HepG2 (cell line): Measurements from ENCODE around the gene SMAP1. TPM values are rescaled to one million over a fixed set of nuclear protein-coding genes. Genes with fewer than 3 reads are reported as not detected.

Source experiments
- ATAC-seq: fragments of 200-7000 bp; cut with Tn5 transposase; 3 replicates; pipeline ENCODE4 v1.9.1; 2020; ENCODE audit warnings: mild to moderate bottlenecking, moderate library complexity
- BruUV-seq: library from RNA; stranded (reverse); fragments of 400-500 nt; replicated peaks from 2 replicates; lab custom pipeline; 2021; lab: Mats Ljungman, UMichigan
- CTCF ChIA-PET: fragments of 300-600 bp; formaldehyde crosslinking; extraction: SDS; loops from one replicate; lab custom pipeline; 2021; ENCODE audit warnings: low total read pairs, inconsistent platforms, low intra/inter-chr PET ratio; lab: Yijun Ruan, JAX
- POLR2A ChIA-PET: fragments of 350-600 bp; sonication (Branson Sonifier 250); formaldehyde crosslinking; loops from one replicate; lab custom pipeline; 2020; ENCODE audit warnings: antibody characterized with exemption, inconsistent platforms; lab: Yijun Ruan, JAX
- DNase-seq: peaks from one replicate; pipeline ENCODE4 v3.0.0-alpha.2; 2015; ENCODE audit warnings: low spot score
- FAIRE-seq: peaks from 3 replicates; lab custom pipeline; 2011; peaks lifted over from hg19 to GRCh38; lab: Jason Lieb, UNC
- H2AFZ ChIP-seq: one replicate; pipeline ENCODE4 v1.6.1; 2011; ENCODE audit warnings: low read length, inconsistent platforms
- H3K27ac ChIP-seq: fragments of 300-600 bp; 3 replicates; pipeline ENCODE4 v1.8.0; 2011; ENCODE audit warnings: mixed run types, mild to moderate bottlenecking, mixed read lengths, low read length, inconsistent platforms; ENCODE audit not compliant: insufficient read depth; ENCODE audit errors: extremely low read length
- H3K27me3 ChIP-seq, 2 experiments: fragments of 200-600 bp in 1 of 2; 2 replicates in 1 of 2; 3 replicates in 1 of 2; pipeline versions ENCODE4 v1.6.0 to v1.8.0; 2011; ENCODE audit warnings: low read length in 2 of 2, mild to moderate bottlenecking in 2 of 2, moderate library complexity in 2 of 2, inconsistent platforms in 1 of 2; ENCODE audit not compliant: insufficient read depth in 2 of 2, control insufficient read depth in 1 of 2
- H3K36me3 ChIP-seq, 2 experiments: fragments of 200-600 bp in 1 of 2; replicated peaks in 1 of 2; 2 replicates in 1 of 2; 3 replicates in 1 of 2; pipeline versions ENCODE4 v1.5.1 to v1.8.0; 2011; ENCODE audit warnings: low read length in 2 of 2, inconsistent platforms in 1 of 2; ENCODE audit not compliant: insufficient read depth in 2 of 2, control insufficient read depth in 1 of 2
- H3K4me1 ChIP-seq: 2 replicates; pipeline ENCODE4 v1.5.1; 2012; ENCODE audit warnings: low read length, inconsistent platforms; ENCODE audit not compliant: insufficient read depth
- H3K4me2 ChIP-seq: 2 replicates; pipeline ENCODE4 v1.6.0; 2011; ENCODE audit warnings: low read depth, low read length, inconsistent platforms
- H3K4me3 ChIP-seq, 3 experiments: fragments of 200-600 bp in 1 of 3; sonication (generic), shearing (Covaris generic) in 1 of 3; replicated peaks in 1 of 3; 2 replicates each; pipeline ENCODE4 v1.5.1; 2011 to 2016; ENCODE audit warnings: low read length in 3 of 3, inconsistent platforms in 2 of 3, low read depth in 2 of 3, mild to moderate bottlenecking in 2 of 3, control low read depth in 1 of 3, mixed read lengths in 1 of 3; ENCODE audit not compliant: insufficient read depth in 1 of 3
- H3K79me2 ChIP-seq: one replicate; pipeline ENCODE4 v1.6.1; 2011; ENCODE audit warnings: low read length, inconsistent platforms; ENCODE audit not compliant: insufficient read depth
- H3K9ac ChIP-seq: 2 replicates; pipeline ENCODE4 v1.6.0; 2011; ENCODE audit warnings: mild to moderate bottlenecking, low read depth, low read length, inconsistent platforms; ENCODE audit not compliant: insufficient read depth
- H3K9me3 ChIP-seq: 2 replicates; pipeline ENCODE4 v1.5.1; 2012; ENCODE audit warnings: mild to moderate bottlenecking, low read length
- H4K20me1 ChIP-seq: 2 replicates; pipeline ENCODE4 v1.6.0; 2011; ENCODE audit warnings: inconsistent platforms, mild to moderate bottlenecking, low read length, moderate library complexity; ENCODE audit not compliant: insufficient read depth
- NCOA1 ChIP-seq: sonication (generic); formaldehyde crosslinking; IDR thresholded peaks from 2 replicates; pipeline ENCODE4 v1.9.0; 2021; ENCODE audit warnings: missing genetic modification reagents
- POGZ ChIP-seq: sonication (generic); formaldehyde crosslinking; IDR thresholded peaks from 2 replicates; pipeline ENCODE4 v1.4.0; 2020; ENCODE audit warnings: mild to moderate bottlenecking, missing genetic modification reagents
- SOX13 ChIP-seq, 3 experiments: fragments of 450-650 bp in 1 of 3; sonication (generic) in 1 of 3; formaldehyde crosslinking in 1 of 3; IDR thresholded peaks in 2 of 3; conservative IDR thresholded peaks in 1 of 3; 2 replicates each; pipeline versions ENCODE4 v1.5.0 to v1.6.1; 2016 to 2020; ENCODE audit warnings: antibody characterized with exemption in 1 of 3, mild to moderate bottlenecking in 1 of 3, missing compliant biosample characterization in 1 of 3, missing genetic modification reagents in 1 of 3, moderate library complexity in 1 of 3
- SOX5 ChIP-seq: IDR thresholded peaks from 2 replicates; pipeline ENCODE4 v1.6.1; 2016; ENCODE audit warnings: borderline replicate concordance
- TEAD3 ChIP-seq: optimal IDR thresholded peaks from 2 replicates; pipeline ENCODE3; 2016; ENCODE audit warnings: borderline replicate concordance
- ZNF160 ChIP-seq: sonication (generic); formaldehyde crosslinking; IDR thresholded peaks from 2 replicates; pipeline ENCODE4 v1.8.0; 2022; ENCODE audit warnings: mild to moderate bottlenecking, inconsistent platforms, missing genetic modification reagents
- ZNF343 ChIP-seq: sonication (generic); formaldehyde crosslinking; IDR thresholded peaks from 2 replicates; pipeline ENCODE4 v1.4.0; 2020; ENCODE audit warnings: mild to moderate bottlenecking, missing genetic modification reagents
- WGBS: methylation state at CpG from one replicate; pipeline ENCODE4 v1.1.6; 2017; ENCODE audit warnings: low lambda C conversion rate; 5-methylcytosine and 5-hydroxymethylcytosine counted together
- in situ Hi-C: cut with HindIII; loops from 2 replicates; pipeline ENCODE4 v1.10.0; 2017; ENCODE audit warnings: low pct_unique_long_range_greater_than_20kb; ENCODE audit not compliant: extremely low pct_ligation_motif_present
- intact Hi-C: fragments of 100-400 bp; cut with micrococcal nuclease; formaldehyde crosslinking; loops from one replicate; pipeline ENCODE4 v1.10.0; 2022; ENCODE audit not compliant: unreplicated experiment
- polyA plus RNA-seq, 8 experiments: library from polyadenylated mRNA; depleted of rRNA in 3 of 8; stranded (reverse) in 7 of 8; unstranded in 1 of 8; fragments of >200 nt; fragmentation: Illumina TruSeq in 4 of 8; extraction: Trizol in 4 of 8; gene quantifications; 2 replicates each; pipeline versions ENCODE4 v1.2.1 to v1.2.3, GENCODE V29; 2011 to 2016; ENCODE audit warnings: low read depth in 4 of 8, missing spikeins in 1 of 8, mixed read lengths in 1 of 8; ENCODE audit not compliant: insufficient read depth in 1 of 8
- total RNA-seq, 5 experiments: library from RNA; depleted of rRNA; stranded (reverse); fragments of >200 nt; fragmentation: Illumina TruSeq; extraction: Trizol; gene quantifications; 2 replicates each; pipeline ENCODE4 v1.2.3, GENCODE V29; 2016; ENCODE audit warnings: low read depth in 1 of 5
- TF ChIP-seq, protein P1 (sequence below): sonication (generic); formaldehyde crosslinking; IDR thresholded peaks from 2 replicates; pipeline ENCODE4 v1.9.0; 2021; ENCODE audit warnings: missing genetic modification reagents, mild to moderate bottlenecking, borderline replicate concordance
- TF ChIP-seq, protein P2 (sequence below), 2 experiments: sonication (generic) in 1 of 2; formaldehyde crosslinking in 1 of 2; IDR thresholded peaks; 2 replicates each; pipeline versions ENCODE4 v1.5.1 to v1.6.1; 2011 to 2020; ENCODE audit warnings: borderline replicate concordance in 1 of 2, low read depth in 1 of 2, low read length in 1 of 2, mild to moderate bottlenecking in 1 of 2, missing genetic modification reagents in 1 of 2, moderate library complexity in 1 of 2
- TF ChIP-seq, protein P3 (sequence below): IDR thresholded peaks from 2 replicates; pipeline ENCODE4 v1.6.1; 2016

The SMAP1 gene
- total and polyA plus RNA-seq, 2 of the 13 experiments (the other 11 are each of a cell fraction or from before 2014, with no cell fraction given) = 13.4 to 17.8 TPM

DNA sequence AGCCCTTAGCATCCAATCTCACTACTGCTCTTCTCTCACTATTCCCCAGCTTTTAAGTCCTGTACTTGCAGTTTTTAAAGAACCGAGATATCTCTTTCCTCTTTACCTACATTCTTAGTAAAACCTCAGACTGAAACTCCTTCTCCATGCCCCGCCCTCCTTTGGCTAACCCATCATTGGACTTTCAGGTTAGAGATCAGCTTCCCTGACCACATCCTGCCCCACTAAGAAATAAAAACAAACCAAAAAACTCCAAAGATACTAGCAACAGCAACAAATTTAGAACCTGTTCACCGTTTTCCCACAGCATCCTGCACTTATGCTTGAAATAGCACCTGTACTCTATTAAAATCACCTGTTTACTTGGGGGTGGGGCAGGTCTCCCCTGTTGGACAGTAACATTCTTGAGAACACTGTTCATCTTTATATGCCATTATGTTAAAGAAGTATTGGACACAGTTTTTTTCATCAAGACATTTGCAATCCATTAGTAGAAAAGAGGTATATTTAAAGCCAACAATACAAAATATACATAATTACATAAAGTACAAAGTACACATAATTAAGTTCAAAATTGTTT lies 16.3 kb upstream of the SMAP1 start:
- TF ChIP-seq ZNF160 (CRISPR knock-in tag) (no peak), NCOA1 (no peak), TEAD3 (CRISPR knock-in tag) (no peak)
- TF ChIP-seq, protein P1, sequence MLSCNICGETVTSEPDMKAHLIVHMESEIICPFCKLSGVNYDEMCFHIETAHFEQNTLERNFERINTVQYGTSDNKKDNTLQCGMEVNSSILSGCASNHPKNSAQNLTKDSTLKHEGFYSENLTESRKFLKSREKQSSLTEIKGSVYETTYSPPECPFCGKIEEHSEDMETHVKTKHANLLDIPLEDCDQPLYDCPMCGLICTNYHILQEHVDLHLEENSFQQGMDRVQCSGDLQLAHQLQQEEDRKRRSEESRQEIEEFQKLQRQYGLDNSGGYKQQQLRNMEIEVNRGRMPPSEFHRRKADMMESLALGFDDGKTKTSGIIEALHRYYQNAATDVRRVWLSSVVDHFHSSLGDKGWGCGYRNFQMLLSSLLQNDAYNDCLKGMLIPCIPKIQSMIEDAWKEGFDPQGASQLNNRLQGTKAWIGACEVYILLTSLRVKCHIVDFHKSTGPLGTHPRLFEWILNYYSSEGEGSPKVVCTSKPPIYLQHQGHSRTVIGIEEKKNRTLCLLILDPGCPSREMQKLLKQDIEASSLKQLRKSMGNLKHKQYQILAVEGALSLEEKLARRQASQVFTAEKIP = no peak
- TF ChIP-seq, all 625 proteins: peak for 0
- Histone ChIP-seq H3K36me3 (no peaks in the 10 kb centered on the region), H3K4me3 (no peak overlapping the region), H3K79me2 (no peaks in the 10 kb centered on the region), H4K20me1 (no peaks in the 10 kb centered on the region), H3K27me3 (peaks cover 0 to 6% of the 10 kb centered on the region in 2 experiments; a peak in 1 of 5 replicates), H3K4me2 (no peak overlapping the region), H2AFZ (no peak overlapping the region), H3K27ac (no peak overlapping the region), H3K4me1 (peaks cover 9% of the 10 kb centered on the region), H3K9ac (no peak overlapping the region), H3K9me3 (no peaks in the 10 kb centered on the region)
- ChIA-PET POLR2A (interaction anchor here (1.5 kb wide), 1 partner anchor 16 kb away, joined by 8 read pairs; the partner anchor contains the start of gene SMAP1), CTCF (no interaction called here)
- 61% methylated on average over 3 of the region's 3 CpGs for WGBS
- ATAC-seq (no peak), FAIRE-seq (no peak), DNase-seq (no peak)
- in situ Hi-C loops = no loop called here
- intact Hi-C loops = no loop called here
- BruUV-seq = no TSS peak

DNA sequence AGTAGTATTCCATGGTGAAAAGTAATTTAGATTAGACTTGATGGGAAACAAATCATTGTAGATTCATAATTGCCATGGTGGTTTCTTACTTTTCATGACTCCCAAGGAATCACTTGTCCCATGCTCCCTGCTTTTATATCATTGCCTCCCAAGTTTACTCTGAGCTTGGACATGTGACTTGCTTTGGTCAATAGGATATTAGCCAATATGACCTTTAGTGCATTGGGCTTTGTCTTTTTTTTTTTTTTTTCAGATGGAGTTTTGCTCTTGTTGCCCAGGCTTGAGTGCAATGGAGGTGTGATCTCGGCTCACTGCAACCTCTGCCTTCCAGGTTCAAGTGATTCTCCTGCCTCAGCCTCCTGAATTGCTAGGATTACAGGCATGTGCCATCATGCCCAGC lies 15.5 kb upstream of the SMAP1 start:
- no TSS peak for BruUV-seq
- in situ Hi-C loops = no loop called here
- Histone ChIP-seq H3K4me3 (no peak overlapping the region), H3K79me2 (no peaks in the 10 kb centered on the region), H3K9ac (no peak overlapping the region), H3K36me3 (no peaks in the 10 kb centered on the region), H4K20me1 (no peaks in the 10 kb centered on the region), H3K27ac (no peak overlapping the region), H3K27me3 (peaks cover 0 to 4% of the 10 kb centered on the region in 2 experiments; a peak in 1 of 5 replicates), H2AFZ (no peak overlapping the region), H3K4me2 (peak overlapping the region; percentile 18; the same call in 1 of the 2 replicates), H3K4me1 (peaks cover 9% of the 10 kb centered on the region), H3K9me3 (no peaks in the 10 kb centered on the region)
- peak; percentile 71 for ATAC-seq
- FAIRE-seq = no peak
- ChIA-PET CTCF (no interaction called here), POLR2A (interaction anchor here (1.5 kb wide), 1 partner anchor 15 kb away, joined by 8 read pairs; the partner anchor contains the start of gene SMAP1)
- intact Hi-C loops = no loop called here
- 0% methylated on average over 1 of the region's 1 CpG for WGBS
- DNase-seq = peak; percentile 24
- TF ChIP-seq POGZ (0 out of 2 replicates have a peak, but pooled peaks have one; percentile 42), SOX13 (IDR thresholded peaks at IDR 0.05) (no peak), SOX13 (CRISPR knock-in tag; conservative IDR thresholded peaks at IDR 0.05 in 1 of 2, IDR thresholded peaks at IDR 0.05 in 1 of 2) (peak in 1 of 2 experiments; percentile 21; a peak in 1 of 4 replicates), SOX5 (CRISPR knock-in tag) (0 out of 2 replicates have a peak, but pooled peaks have one; percentile 12), ZNF343 (no peak)
- TF ChIP-seq, protein P2, sequence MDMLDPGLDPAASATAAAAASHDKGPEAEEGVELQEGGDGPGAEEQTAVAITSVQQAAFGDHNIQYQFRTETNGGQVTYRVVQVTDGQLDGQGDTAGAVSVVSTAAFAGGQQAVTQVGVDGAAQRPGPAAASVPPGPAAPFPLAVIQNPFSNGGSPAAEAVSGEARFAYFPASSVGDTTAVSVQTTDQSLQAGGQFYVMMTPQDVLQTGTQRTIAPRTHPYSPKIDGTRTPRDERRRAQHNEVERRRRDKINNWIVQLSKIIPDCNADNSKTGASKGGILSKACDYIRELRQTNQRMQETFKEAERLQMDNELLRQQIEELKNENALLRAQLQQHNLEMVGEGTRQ (IDR thresholded peaks at IDR 0.05; ENCODE audit: low read depth, low read length) = peak; percentile 45; the same call in 1 of the 2 replicates
- TF ChIP-seq, protein P2 (CRISPR knock-in tag; IDR thresholded peaks at IDR 0.05; ENCODE audit: borderline replicate concordance) = peak; percentile 74; the same call in 1 of the 2 replicates
- TF ChIP-seq, protein P3, sequence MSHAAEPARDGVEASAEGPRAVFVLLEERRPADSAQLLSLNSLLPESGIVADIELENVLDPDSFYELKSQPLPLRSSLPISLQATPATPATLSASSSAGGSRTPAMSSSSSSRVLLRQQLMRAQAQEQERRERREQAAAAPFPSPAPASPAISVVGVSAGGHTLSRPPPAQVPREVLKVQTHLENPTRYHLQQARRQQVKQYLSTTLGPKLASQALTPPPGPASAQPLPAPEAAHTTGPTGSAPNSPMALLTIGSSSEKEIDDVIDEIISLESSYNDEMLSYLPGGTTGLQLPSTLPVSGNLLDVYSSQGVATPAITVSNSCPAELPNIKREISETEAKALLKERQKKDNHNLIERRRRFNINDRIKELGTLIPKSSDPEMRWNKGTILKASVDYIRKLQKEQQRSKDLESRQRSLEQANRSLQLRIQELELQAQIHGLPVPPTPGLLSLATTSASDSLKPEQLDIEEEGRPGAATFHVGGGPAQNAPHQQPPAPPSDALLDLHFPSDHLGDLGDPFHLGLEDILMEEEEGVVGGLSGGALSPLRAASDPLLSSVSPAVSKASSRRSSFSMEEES (CRISPR knock-in tag) = 0 out of 2 replicates have a peak, but pooled peaks have one; percentile 16
